NCI-H1694 treated with DMSO at 0.1 percent for 48 hours (cell line): ENCODE measurements around the gene PAPPA2.

Source experiments
- DNase-seq: peaks from one replicate; lab custom pipeline; 2025; lab: John Stamatoyannopoulos, UW

PAPPA2 gene

GRCh38 chr1:176767714-176768136, 304.8 kb downstream of the PAPPA2 start:
- no peak for DNase-seq

- DNase-seq, result no peak
Observed at GRCh38 chr1:176768532-176768931, 305.6 kb downstream of the PAPPA2 start.

GRCh38 chr1:176770066-176770465, 307.1 kb downstream of the PAPPA2 start:
- DNase-seq, result no peak

GRCh38 chr1:176773038-176773437, 310.1 kb downstream of the PAPPA2 start:
- DNase-seq, result no peak

- DNase-seq, result no peak
Observed at GRCh38 chr1:176774224-176774623, 311.2 kb downstream of the PAPPA2 start.

GRCh38 chr1:176775378-176775777, 312.4 kb downstream of the PAPPA2 start:
- DNase-seq, result no peak

GRCh38 chr1:176775996-176776395, 313.0 kb downstream of the PAPPA2 start:
- DNase-seq, result no peak

GRCh38 chr1:176778056-176778455, 315.1 kb downstream of the PAPPA2 start:
- DNase-seq, result no peak

- no peak for DNase-seq
Observed at GRCh38 chr1:176779992-176780328, 317.0 kb downstream of the PAPPA2 start.

GRCh38 chr1:176783309-176783708, 320.3 kb downstream of the PAPPA2 start:
- DNase-seq, result no peak

GRCh38 chr1:176785056-176785455, 322.1 kb downstream of the PAPPA2 start:
- DNase-seq, result no peak

GRCh38 chr1:176785791-176786190, 322.8 kb downstream of the PAPPA2 start:
- DNase-seq, result no peak

- DNase-seq, result no peak
Observed at GRCh38 chr1:176786274-176786673, 323.3 kb downstream of the PAPPA2 start.

- peak; percentile 31 for DNase-seq
Observed at GRCh38 chr1:176789571-176790090, 326.7 kb downstream of the PAPPA2 start.

GRCh38 chr1:176790786-176791185, 327.8 kb downstream of the PAPPA2 start:
- DNase-seq, result peak; percentile 44

- no peak for DNase-seq
Observed at GRCh38 chr1:176791906-176792305, 328.9 kb downstream of the PAPPA2 start.

GRCh38 chr1:176794897-176795508, 332.0 kb downstream of the PAPPA2 start:
- no peak for DNase-seq

- DNase-seq, result no peak
Observed at GRCh38 chr1:176795929-176796328, 333.0 kb downstream of the PAPPA2 start.

GRCh38 chr1:176796583-176796982, 333.6 kb downstream of the PAPPA2 start:
- DNase-seq, result no peak

GRCh38 chr1:176799327-176799726, 336.4 kb downstream of the PAPPA2 start:
- no peak for DNase-seq

- no peak for DNase-seq
Observed at GRCh38 chr1:176800978-176801513, 338.1 kb downstream of the PAPPA2 start.

- DNase-seq, result peak; percentile 80
Observed at GRCh38 chr1:176801514-176802020, 338.6 kb downstream of the PAPPA2 start.

GRCh38 chr1:176802316-176802715, 339.3 kb downstream of the PAPPA2 start:
- DNase-seq, result no peak

- no peak for DNase-seq
Observed at GRCh38 chr1:176803042-176803441, 340.1 kb downstream of the PAPPA2 start.
